C4-2B (cell line): ENCODE measurements around the gene DNAH9.

ENCODE experiments used
- CTCF ChIP-seq: fragments of 450-650 bp; conservative IDR thresholded peaks from 2 replicates; pipeline ENCODE4 v1.5.1; 2017; ENCODE audit warnings: mild to moderate bottlenecking
- ZFX ChIP-seq: fragments of 450-650 bp; IDR thresholded peaks from 2 replicates; pipeline ENCODE4 v1.6.1; 2017

GRCh38 chr17:11578998-11579397 is 19.3 kb upstream of the DNAH9 start:
- TF ChIP-seq CTCF (no peak), ZFX (no peak)
